Hypothalamus (tissue), 51 donors: ENCODE measurements around the gene SLC23A1.

Source experiments
- DNase-seq, 51 donors: peaks; one replicate each; lab custom pipeline; 2025; lab: John Stamatoyannopoulos, UW

Gene SLC23A1

GRCh38 chr5:139408191-139408590 lies 25.1 kb upstream of the SLC23A1 start:
- no peak for DNase-seq

DNA sequence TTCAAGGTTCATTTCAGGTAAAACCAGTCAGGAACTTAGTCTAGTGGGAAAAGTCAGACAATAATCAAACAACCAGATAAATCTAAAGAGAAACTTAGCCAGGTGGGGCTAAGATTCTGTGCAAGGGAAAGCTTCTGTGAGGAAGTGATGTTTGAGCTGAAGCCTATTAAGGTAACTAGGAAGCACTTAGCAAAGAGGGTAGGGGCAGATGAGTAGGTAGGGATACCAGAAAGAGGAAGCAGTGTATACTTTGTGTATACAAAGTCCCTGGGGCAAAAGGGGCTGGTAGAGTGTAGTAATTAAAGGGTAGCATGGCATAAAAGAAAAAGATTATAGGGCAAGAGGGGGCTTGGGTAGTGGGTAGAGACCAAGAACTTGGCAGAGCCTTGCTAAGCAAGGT lies 24.4 kb upstream of the SLC23A1 start:
- DNase-seq, result no peak

DNA sequence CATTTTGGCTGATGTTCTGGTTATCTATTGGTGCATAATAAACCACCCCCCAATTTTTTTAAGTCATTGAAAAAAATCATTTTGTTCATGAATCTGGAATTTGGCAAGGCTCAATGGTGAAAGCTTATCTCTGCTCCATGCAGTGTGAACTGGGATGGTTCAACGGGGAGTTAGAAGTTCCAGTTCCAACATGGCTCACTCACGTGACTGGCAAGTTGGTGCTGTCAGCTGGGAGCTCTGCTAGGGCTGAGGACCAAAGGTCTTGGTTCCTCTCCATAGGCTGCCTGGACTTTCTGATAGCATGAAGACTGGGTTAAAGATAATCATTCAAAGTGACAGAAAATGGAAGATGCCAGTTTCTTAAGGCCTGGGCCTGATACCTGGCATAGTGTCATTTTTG lies 23.9 kb upstream of the SLC23A1 start:
- no peak for DNase-seq

DNA sequence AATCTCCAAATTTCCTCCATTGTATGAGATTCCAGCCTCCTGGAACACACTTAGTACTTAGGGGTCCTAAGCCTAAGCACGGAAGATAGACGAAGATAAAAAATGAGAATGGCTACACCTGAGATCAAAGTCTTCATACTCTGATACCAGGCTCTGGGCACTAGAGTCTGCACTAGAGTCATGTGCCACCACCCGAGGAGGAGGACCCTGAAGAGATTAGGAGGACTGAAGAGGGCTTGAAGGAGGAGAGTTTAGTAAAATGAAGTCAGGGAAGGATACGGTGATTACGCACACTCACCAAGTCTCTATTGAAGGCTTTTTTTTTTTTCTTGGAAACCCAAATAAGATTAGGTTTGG lies 21.4 kb upstream of the SLC23A1 start:
- no peak for DNase-seq

DNA sequence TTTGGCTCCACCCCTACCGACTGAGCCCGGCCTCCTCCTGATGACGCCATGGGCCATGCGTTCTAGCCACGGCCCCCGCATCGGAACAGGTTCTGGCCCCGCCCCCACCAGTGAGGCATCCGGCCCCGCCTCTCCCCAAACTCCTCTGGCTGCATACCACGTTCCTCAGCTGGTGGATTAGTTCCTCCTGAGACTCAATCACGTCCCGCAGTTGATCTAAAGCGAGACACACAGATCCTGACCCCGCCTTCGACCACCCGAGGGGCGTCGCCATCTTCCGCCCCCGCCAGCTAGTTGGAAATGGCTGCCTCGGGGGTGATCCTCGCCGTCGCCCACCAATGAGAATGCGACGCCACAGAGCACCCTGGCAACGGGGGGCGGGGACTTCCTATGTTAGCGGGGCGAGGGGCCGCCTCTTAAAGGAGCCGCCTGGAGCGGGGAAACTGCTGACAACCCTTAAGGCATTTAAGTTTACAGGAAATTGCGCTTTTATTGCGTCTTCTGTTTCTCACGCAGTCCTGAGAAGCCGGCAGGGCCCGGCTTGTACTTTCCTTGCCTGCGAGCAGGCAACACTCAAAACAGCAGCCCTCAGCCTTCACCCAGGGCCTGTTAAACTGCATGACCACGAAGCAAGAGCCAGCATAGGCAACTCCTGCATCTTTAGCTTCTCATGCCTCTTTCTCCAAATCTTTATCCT lies 20.8 kb upstream of the SLC23A1 start, which contains the start of gene SPATA24:
Gene SPATA24 (minus strand): TSS at position 303 of the 697 bp plus-strand sequence. CDS start 29 bp downstream, at position 274.
- peak; percentile 81 to 100 (median 96) for DNase-seq

DNA sequence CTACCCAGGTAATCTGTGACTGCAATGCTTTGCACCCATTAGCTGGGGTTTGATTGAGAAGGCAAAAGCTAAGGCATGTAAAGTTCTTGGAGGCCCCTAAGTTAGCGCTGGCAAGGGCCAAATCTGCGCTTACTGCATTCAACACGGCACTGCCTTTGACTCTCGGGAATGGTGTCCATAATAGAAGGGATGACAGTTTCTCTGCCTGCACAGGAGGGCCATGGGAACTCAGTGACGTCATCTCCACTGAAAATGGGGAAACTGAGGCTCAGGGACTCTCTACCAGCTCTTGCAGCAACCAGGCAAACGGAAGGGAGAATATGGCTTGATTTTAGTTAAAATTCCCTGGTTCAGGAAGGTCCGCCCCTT lies 20.3 kb upstream of the SLC23A1 start:
- no peak for DNase-seq

DNA sequence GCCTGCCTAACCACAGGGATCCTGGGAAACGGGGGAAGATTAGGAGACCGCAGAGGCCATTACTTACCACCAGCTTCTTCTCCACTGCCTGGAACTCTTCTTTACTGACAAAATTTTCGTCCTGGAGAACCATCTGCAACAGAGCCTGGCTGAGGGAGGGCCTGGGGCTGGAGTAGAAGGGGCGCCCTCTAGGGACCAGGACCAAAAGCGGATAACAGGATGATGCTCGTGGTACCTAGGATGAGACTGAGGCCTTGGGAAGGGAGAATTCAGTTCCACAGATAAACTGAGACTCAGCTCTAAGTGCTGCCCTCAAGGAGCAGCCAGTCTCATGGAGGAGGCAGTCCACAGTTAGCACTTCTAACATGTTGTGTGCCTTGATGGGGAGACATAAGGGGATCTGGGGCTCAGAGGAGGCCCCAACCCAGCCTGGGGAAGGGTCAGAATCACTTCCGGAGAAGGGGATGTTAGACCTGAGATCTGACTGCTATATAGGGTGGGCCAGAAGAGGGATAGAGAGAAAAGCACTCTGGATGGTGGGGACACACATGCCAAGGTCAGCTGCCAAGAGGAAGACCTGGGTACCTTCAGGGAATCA lies 19.6 kb upstream of the SLC23A1 start:
- DNase-seq, result no peak

DNA sequence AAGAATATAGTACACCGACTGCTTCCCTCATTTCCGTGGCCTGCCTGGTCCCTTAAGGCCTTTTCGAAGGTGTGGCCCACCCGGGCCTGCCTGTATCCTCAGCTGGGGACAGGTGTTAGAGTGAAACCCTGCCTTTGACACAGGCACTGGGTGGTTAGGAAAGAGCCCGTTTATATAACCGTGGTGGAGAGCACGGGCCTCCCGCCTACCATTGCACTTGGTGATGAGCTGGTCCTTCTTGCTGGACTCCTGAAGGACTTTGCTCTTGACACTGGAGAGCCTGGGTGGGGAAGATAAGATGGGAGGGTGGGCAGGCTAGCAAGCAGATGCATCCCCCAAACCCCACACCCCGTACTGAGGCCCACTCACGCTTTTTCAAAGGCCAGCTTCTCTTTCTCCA lies 18.4 kb upstream of the SLC23A1 start:
- no peak for DNase-seq

DNA sequence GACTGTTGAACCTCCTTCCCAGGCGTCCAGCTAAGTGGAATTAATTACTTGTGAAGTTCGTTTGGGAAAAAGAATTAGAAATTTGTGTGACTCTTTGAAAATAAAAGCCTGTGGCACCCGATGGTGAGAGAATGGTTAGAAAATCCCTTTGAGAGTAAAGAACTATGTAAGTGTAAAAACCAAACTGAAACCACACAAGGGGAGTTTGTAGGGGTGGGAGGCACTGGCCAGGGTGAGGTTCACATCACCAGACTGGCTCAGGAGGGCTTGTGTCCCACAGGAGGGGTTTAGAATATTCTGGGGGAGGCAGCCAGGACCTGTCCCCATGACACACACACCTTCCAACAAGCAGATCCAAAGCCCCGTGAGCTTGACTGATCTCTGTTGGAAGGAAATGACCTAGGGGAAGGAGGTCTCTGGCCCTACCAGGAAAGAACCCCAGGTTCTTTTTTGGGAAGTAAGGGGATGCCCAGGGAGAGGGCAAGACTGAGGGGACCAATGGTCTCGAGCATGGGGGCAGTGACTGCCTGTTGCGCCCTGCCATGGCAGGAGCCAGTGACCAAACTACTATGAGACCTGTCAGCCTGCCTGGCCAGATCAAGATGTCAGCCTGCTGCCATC lies 16.5 kb upstream of the SLC23A1 start:
- DNase-seq, result no peak

- no peak for DNase-seq
These were observed 14.8 kb upstream of the SLC23A1 start for GRCh38 chr5:139397921-139398320.

- no peak for DNase-seq
These were observed 13.6 kb upstream of the SLC23A1 start for GRCh38 chr5:139396691-139397090.

GRCh38 chr5:139395844-139396640 lies 12.9 kb upstream of the SLC23A1 start:
- no peak for DNase-seq

- peak in 6 of 51 donors; percentile 13 to 38 (median 16) for DNase-seq
These were observed 11.8 kb upstream of the SLC23A1 start, which contains the start of gene PROB1 for GRCh38 chr5:139394654-139395566. Gene PROB1, minus strand, starts transcription at chr5:139395104. Its CDS starts 23 bp downstream, at chr5:139395081.

GRCh38 chr5:139394123-139394653 lies 11.1 kb upstream of the SLC23A1 start:
- peak in 12 of 51 donors; percentile 11 to 56 (median 26) for DNase-seq

DNA sequence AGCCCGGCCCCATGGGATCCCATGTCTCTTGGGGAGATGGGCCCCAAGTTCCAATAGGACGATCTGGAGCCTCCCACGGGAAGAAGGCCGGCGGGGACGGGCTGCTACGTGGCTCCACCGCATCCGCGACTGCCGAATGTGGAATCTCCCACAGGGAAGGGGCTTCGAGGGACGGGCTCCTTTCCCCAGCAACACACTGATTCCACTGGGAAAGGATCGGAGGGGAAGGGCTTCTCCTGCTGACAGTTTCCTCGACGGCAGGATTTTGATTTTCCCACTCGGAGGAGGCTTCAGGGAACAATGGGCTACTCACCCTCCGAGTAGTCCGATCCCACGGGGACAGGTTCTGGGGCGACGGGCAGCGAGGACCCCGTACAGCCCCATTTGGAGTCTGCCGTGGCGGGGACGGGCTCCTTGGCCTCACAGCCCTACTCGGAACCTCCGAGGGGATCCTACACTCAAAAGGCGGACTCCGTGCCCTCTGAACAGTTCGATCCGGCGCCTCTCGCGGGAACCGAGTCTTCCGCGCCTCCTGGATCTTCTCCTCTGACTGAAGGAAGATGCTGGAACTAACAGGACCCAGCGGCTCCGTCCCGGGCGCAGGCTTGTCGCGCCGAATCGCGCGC lies 10.5 kb upstream of the SLC23A1 start:
- DNase-seq, result no peak

GRCh38 chr5:139392678-139393496 lies 9.8 kb upstream of the SLC23A1 start:
- peak in 1 of 51 donors; percentile 12 for DNase-seq

GRCh38 chr5:139392324-139392677 lies 9.2 kb upstream of the SLC23A1 start:
- no peak for DNase-seq

DNA sequence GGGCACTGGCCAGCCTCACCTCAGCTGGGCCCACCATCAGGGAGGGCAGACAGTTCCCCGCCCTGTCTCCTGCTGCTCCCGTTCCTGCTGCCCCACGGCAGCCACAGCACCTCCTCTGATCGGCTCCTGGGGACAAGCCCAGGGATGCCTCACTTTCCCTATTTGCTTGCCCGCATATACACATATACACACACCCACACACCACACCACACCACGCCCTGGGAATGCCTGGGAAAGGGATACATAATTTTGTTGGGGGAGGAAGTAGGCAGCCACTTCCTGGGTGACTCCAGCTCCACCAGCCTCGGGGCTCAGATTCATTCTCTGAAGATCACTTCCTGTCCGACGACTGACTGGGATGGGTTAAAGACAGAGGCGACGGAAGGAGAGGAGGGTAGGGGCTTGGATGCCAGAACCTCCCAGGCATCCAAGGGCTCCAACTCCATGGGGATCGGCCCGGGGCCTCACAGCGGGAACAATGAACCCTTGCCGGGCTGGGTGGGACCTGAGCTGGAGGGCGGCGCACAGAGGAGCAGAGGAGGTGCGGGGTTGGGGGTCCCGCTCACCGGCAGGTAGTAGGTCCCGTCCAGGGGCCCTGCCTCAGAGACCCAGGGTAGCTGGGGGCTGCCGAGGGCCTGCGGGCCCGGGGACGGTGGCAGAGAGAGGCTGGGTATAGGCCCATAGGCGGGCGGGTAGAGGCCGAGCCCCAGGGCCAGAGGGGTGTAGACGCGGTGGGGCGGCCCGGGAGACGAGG lies 8.7 kb upstream of the SLC23A1 start:
- no peak for DNase-seq
